GM12873 (cell line): ENCODE measurements around the gene TRIM69.
A peak's percentile ranks its signal among the peaks of the same experiment; 100 is the strongest.

Experiments
- CTCF ChIP-seq: IDR thresholded peaks from 2 replicates; pipeline ENCODE4 v1.5.1; 2012; ENCODE audit warnings: low read depth, mild to moderate bottlenecking, moderate library complexity, low read length, control low read depth; ENCODE audit not compliant: insufficient read depth; ENCODE audit errors: missing control alignments

Gene TRIM69

GRCh38 chr15:44719293-44719999 lies 16.9 kb upstream of the TRIM69 start:
- no peak for TF ChIP-seq CTCF

- TF ChIP-seq CTCF = peak; percentile 0
Measured at GRCh38 chr15:44720460-44721176, 15.7 kb upstream of the TRIM69 start.

GRCh38 chr15:44722011-44722410 lies 14.3 kb upstream of the TRIM69 start:
- no peak for TF ChIP-seq CTCF

- TF ChIP-seq CTCF = no peak
Measured at GRCh38 chr15:44726136-44726535, 10.2 kb upstream of the TRIM69 start.

GRCh38 chr15:44726568-44727484 lies 9.5 kb upstream of the TRIM69 start:
- no peak for TF ChIP-seq CTCF

GRCh38 chr15:44727485-44728231 lies 8.7 kb upstream of the TRIM69 start:
- no peak for TF ChIP-seq CTCF
